Fibroblast of skin of right quadriceps (primary cell): ENCODE results near the gene GAN.
A peak's percentile ranks its signal among the peaks of the same experiment; 100 is the strongest.

Source experiments
- DNase-seq: peaks from one replicate; pipeline ENCODE4 v3.0.0-alpha.2; 2013

Gene GAN

DNA sequence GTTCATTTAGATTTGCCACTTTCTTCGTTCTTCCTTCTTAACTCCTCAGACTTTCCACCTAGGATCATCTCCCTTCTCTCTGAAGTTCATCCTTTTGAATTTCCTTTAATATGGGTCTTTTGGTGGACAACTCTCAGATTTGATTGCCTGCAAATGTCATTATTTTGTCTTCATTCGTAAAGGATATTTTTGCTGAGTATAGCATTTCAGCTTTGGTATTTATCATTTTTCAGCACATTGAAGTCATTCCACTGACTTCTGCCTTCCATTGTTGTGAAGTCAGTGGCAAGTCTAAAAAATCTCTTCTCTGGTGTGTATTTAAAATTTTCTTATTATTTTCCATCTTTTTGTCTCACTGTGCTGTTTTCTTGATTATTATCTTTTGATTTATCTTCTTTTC, 45.4 kb downstream of the GAN start:
- DNase-seq, result no peak

GRCh38 chr16:81365731-81366130, 51.0 kb downstream of the GAN start:
- DNase-seq, result no peak

GRCh38 chr16:81366316-81366932, 51.7 kb downstream of the GAN start:
- DNase-seq, result peak; percentile 40

- DNase-seq, result no peak
These were observed 53.1 kb downstream of the GAN start for GRCh38 chr16:81367821-81368220.

GRCh38 chr16:81369888-81370504, 55.2 kb downstream of the GAN start:
- no peak for DNase-seq

DNA sequence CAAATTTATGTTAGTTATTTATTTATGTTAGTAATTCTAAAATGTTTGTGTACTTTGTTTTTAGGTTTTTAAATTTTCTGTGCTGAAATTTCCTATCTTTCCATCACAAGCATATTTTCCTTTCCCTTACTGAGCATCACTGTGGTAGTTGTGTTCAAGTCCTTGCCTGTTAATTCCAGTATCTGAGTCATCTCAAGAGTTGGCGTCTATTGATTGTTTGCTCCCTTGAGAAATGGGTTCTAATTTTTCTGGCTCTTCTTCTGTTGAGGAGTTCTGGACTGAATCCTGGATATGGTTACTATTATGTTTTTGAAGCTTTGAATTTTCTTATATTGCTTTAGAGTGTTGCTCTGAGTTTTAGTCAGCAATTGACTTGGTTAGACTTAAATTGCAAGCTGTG, 56.3 kb downstream of the GAN start:
- no peak for DNase-seq

GRCh38 chr16:81374550-81374949, 59.8 kb downstream of the GAN start:
- no peak for DNase-seq

DNA sequence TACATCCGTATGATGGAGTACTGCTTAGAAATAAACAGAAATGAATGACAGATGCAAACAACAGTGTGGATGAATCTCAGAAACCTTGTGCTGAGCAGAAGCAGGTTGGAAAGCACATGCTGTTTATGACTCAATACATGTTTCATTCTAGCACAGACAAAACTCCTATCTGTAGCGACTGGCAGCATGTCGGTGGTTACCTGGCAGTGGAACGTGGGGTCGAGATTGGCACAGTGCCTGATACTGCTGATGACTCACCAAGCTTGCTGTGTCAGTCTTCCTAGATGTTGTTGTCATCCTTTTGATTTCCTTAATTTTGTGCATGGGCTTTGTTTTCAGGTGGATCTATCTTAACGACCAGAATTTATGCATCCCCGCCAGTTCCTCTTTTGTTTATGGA, 62.1 kb downstream of the GAN start:
- peak; percentile 3 for DNase-seq

DNA sequence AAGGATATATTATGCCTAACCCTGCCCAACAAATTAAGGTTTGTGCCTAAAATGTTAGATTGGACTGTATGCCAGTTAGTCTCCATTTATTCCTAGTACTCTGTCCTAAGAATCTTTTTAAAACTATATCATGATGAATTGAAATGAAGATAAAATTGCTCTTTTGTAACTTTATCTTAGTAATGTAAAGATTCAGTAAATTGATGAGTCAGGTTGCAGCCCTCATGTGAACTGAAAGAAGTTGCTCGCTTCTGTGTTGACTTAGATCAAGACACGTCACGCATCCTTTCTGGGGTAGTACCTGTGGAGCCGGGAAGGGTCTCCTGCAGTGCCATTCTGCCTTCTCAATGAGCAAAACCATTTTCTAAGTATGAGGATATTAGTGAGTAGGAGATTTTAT, 63.3 kb downstream of the GAN start:
- no peak for DNase-seq

DNA sequence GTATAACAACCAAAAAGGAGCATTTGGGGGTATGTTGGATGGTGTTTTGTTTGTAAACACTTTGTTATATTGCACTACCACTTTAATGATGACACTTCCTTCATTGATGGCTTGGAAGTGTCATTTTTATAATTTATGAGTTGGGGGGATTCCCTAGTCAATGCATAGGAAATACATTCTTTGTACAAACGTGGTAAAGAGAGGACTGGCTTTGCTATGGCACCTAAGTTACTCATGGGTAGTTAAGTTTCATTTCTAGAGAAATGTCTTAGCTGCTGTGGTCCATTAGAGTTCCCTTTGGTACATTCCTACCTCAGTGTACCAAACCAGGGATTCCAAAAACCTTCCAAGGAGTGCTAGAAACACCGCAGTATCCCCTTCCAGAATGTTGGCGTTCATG, 66.2 kb downstream of the GAN start:
- DNase-seq, result no peak

- DNase-seq, result no peak
These were observed 69.2 kb downstream of the GAN start for GRCh38 chr16:81384006-81384405.

DNA sequence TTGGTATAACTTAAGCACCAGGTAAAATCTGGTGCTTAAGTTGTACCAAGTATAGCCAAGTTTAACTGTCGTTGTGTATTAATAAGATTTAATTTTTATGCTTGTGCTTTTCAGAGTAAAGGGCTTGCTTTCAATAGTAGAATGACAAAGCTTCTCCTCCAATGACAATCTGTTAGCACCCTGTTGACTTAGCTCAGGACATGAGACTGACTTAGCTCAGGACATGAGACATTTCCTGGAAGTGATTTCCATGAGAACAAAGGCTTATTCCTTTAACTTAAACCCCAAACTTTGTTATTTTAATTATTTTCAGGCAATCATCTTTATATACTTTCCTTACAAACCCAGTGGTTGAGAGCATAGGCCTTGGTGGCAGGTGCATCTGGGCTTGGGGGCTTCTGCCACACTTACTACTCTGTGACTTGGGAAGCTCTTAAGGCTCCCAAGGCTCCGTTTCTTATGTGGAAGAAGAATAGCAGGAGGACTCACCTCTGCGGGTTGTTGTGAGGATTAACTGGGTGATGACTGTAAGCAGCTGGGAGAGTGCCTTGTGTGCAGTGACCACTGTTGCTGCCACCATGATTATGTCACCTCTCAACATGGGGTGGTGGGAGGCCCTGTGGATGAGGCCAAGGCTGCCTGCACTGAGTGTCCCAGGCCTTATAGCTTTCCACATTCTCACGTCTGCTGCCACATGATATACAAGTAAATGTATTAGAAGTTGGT, 70.4 kb downstream of the GAN start:
- no peak for DNase-seq

DNA sequence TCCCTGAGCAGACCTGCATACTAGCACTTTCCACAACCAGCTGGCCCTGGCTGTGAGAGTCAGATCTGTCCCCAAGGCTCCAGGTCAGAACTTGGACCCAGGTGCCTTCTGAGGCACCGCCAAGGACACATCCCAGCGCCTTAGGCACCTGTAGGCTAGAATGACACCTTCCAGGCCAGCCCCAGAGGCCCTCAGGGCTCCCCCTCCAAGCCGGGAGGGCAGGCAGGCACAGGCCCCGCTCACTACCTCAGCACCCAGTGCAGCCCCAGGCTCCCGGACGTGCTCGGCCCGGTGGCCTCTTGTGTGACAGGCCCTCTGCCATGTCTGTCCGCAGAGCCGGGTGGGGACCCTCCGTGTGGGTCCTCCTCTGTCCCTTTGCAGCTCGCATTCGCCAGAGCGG, 73.6 kb downstream of the GAN start:
- no peak for DNase-seq

GRCh38 chr16:81390840-81391239, 76.1 kb downstream of the GAN start:
- DNase-seq, result no peak

DNA sequence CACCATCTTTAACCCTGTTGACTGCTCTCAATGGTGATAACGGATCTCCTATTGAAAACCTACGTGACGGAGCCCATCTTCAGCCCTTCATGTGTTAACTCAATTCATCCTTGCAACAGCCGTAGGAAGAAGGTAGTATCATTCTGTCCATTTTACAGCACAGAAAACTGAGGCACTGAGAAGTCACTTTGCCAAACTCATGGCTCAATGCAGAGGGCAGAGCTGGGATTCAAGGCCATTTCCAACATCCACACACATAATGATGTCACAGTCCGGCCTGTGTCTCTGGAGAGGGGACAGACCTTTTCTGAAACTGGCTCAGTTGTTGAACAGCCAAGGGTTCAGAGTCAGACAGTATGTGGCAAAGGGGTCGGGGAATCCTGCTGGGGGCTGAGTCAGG, 77.2 kb downstream of the GAN start:
- DNase-seq, result no peak

DNA sequence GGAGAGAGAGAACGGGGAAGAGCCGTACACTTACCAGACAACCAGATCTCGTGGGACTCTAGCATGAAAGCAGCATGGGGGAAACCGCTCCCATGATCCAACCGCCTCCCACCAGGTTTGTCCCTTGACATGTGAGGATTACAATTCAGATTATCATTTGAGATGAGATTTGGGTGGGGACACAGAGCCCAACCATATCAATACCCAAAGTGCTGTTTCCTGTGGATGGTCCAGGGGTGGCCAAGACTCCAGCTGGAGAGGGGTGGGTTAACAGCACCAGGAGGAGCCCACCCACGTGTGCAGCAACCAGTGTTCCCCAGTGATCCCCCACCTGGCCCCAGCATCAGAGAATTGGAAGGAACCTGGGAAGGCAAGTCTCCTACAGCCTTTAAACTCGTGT, 79.7 kb downstream of the GAN start:
- DNase-seq, result no peak

- DNase-seq, result no peak
These were observed 80.3 kb downstream of the GAN start for GRCh38 chr16:81394966-81395655.

DNA sequence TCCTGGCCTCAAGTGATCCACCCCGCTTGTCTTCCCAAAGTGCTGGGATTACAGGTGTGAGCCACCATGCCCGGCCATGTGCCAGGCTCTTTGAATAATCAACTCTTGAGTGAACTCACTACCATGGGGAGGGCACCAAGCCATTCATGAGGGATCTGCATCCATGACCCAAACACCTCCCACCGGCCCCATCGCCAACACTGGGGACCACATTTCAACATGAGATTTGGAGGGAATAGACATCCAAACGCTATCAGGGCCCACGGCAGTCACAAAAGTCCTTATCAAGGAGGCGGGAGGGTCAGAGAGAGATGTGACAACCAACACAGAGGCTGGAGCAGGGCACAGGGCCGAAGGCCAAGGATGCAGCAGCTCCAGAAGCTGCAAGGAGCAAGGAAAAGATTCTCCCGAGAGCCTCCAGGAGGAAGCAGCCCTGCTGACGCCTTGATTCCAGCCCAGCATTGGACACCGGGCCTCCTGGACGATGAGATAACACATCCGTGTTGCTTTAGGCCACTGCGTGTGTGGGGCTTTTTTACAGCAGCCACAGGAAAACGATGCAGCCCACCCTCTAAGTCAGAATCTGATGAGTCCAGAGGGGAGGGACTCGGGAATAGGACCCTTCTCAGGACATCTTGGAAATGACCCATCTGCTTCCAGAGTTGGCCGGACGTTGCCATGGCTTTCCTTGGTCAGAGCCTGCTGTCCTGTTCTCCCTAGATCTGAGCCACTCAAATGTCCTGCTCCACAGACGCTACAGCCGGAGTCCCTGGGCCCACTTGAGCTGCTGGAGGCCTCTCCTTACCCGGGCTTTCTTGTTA, 82.5 kb downstream of the GAN start:
- no peak for DNase-seq

- no peak for DNase-seq
These were observed 83.2 kb downstream of the GAN start for GRCh38 chr16:81397879-81398520.

GRCh38 chr16:81399909-81400308, 85.1 kb downstream of the GAN start:
- DNase-seq, result no peak

- no peak for DNase-seq
These were observed 86.5 kb downstream of the GAN start for GRCh38 chr16:81401035-81401950.
